GM12874 (cell line): Measurements from ENCODE around the gene RNF141.

Experiments used
- CTCF ChIP-seq: IDR thresholded peaks from 2 replicates; pipeline ENCODE4 v1.5.1; 2011; ENCODE audit warnings: low read depth, mild to moderate bottlenecking, control low read depth, low read length, moderate library complexity; ENCODE audit not compliant: insufficient read depth

The RNF141 gene

DNA sequence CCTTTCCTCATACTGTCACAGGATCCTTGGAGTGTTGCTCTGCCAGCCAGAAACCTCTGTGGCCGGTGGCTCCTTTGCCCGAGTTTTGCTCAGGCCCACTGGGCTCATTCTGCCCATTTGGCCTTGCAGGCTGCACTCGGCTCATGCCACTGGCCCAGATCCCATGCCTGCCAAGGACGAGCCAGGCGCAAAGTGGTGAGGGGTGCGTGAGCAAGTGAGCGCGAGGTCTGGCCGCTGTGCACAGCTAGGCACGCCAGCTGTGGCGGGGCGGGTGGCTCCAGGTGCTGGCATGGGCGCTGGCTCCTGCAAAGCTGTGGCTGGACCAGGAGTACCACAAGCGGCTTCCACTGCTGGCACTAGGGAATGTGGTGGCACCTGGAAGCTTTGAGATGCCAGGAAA is 2.8 kb upstream of the RNF141 start:
- no peak for TF ChIP-seq CTCF

DNA sequence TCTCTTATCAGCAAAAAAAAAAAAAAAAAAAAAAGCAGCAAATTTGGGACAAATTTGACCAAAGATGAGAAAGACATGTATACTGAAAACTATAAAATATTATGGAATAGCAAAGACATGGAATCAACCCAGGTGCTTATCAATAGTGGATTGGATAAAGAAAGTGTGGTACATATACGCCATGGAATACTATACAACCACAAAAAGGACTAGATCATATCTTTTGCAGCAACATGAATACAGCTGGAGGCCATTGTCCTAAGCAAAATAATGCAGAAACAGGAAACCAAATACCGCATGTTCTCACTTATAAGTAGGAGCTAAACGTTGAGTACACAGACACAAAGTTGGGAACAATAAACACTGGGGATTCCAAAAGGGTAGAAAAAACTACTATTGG is 1.8 kb upstream of the RNF141 start:
- TF ChIP-seq CTCF, result no peak

- TF ChIP-seq CTCF, result no peak
Observed at GRCh38 chr11:10541561-10541930, 559 bp upstream of the RNF141 start.

DNA sequence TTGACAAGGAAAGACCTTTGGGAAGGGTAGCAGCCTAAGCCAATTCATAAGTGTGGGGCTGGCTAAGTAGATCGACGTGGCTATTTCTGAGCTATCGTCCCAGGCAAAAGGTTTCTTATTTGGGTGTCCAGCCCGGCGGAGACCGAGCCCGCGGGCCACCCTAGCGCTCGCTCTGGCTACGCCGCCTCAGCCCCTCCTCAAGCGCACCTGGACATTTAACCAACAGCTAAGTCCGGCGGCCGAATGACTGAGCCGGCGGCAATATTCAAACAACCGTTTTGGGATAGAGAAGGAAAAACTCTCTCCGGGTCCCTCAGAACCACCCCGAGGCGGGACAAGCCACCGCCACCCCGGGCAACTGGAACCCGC is 457 bp downstream of the RNF141 start:
- TF ChIP-seq CTCF, result no peak

- TF ChIP-seq CTCF, result no peak
Observed at GRCh38 chr11:10539339-10539738, 1.6 kb downstream of the RNF141 start.

DNA sequence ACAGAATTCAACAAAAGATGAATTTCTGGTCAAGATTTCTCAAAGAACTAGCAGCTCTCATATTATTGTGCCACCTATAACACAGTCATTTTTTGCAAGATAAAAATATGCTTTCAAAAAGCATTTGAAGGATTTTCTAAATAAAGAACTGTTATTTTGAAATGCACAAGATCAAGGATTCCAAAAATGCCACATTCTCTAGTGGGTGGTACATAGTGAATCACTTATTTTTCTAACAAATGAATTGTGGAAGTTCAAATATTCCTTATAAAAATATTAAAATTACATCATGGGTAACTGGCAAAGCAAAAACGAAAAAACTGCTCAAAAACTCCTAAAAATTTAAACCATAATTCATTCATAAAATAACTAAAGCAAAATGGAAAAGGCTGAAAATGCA is 2.1 kb downstream of the RNF141 start:
- TF ChIP-seq CTCF, result no peak

- TF ChIP-seq CTCF, result no peak
Observed at GRCh38 chr11:10537600-10537999, 3.4 kb downstream of the RNF141 start.

- TF ChIP-seq CTCF, result no peak
Observed at GRCh38 chr11:10534316-10534715, 6.7 kb downstream of the RNF141 start.
